Neural cell (in vitro differentiated cells): ENCODE results near the gene CEP295NL. TPM values are rescaled to one million over a fixed set of nuclear protein-coding genes. Genes with fewer than 3 reads are reported as not detected.

Experiments used
- H2AFZ ChIP-seq: fragments of 200-600, 300-800 bp; sonication (generic), shearing (Covaris generic); 2 replicates; pipeline ENCODE4 v1.6.0; 2014; ENCODE audit warnings: low read depth, mild to moderate bottlenecking, antibody characterized with exemption, low read length, moderate library complexity
- H3F3A ChIP-seq: fragments of 200-600 bp; shearing (Covaris generic); 2 replicates; pipeline ENCODE4 v1.6.1; 2016; ENCODE audit warnings: mild to moderate bottlenecking, moderate library complexity, mixed read lengths, antibody characterized with exemption, low read length; ENCODE audit not compliant: insufficient read depth, poor library complexity, severe bottlenecking
- H3K27ac ChIP-seq: fragments of 200-600, 300-800 bp; sonication (generic), shearing (Covaris generic); 2 replicates; pipeline ENCODE4 v1.5.1; 2014; ENCODE audit warnings: mild to moderate bottlenecking, low read length, moderate library complexity
- H3K27me3 ChIP-seq: fragments of 300-800, 200-600 bp; sonication (generic), shearing (Covaris generic); 2 replicates; pipeline ENCODE4 v1.6.0; 2014; ENCODE audit warnings: mild to moderate bottlenecking, low read depth, low read length, moderate library complexity; ENCODE audit not compliant: insufficient read depth
- H3K36me3 ChIP-seq: fragments of 300-800, 200-600 bp; sonication (generic), shearing (Covaris generic); 2 replicates; pipeline ENCODE4 v1.5.1; 2014; ENCODE audit warnings: mild to moderate bottlenecking, antibody characterized with exemption, low read length, moderate library complexity; ENCODE audit not compliant: insufficient read depth
- H3K4me2 ChIP-seq: fragments of 300-800, 200-600 bp; sonication (generic), shearing (Covaris generic); 2 replicates; pipeline ENCODE4 v1.6.0; 2014; ENCODE audit warnings: mild to moderate bottlenecking, low read length
- H3K4me3 ChIP-seq: fragments of 300-800, 200-600 bp; sonication (generic), shearing (Covaris generic); 2 replicates; pipeline ENCODE4 v1.5.1; 2014; ENCODE audit warnings: mild to moderate bottlenecking, low read length, moderate library complexity
- H3K79me2 ChIP-seq: fragments of 200-600 bp; shearing (Covaris generic); replicated peaks from 2 replicates; pipeline ENCODE4 v1.6.0; 2014; ENCODE audit warnings: mild to moderate bottlenecking, low read length, moderate library complexity; ENCODE audit not compliant: insufficient read depth
- H3K9ac ChIP-seq: fragments of 300-800, 200-600 bp; sonication (generic), shearing (Covaris generic); 2 replicates; pipeline ENCODE4 v1.6.1; 2016; ENCODE audit warnings: mild to moderate bottlenecking, low read length, mixed read lengths
- H3K9me2 ChIP-seq: fragments of 200-600 bp; shearing (Covaris generic); 2 replicates; pipeline ENCODE4 v1.6.1; 2016; ENCODE audit warnings: mild to moderate bottlenecking, low read length, mixed read lengths; ENCODE audit not compliant: insufficient read depth
- H3K9me3 ChIP-seq: fragments of 200-600, 300-800 bp; sonication (generic), shearing (Covaris generic); 2 replicates; pipeline ENCODE4 v1.6.1; 2016; ENCODE audit warnings: mild to moderate bottlenecking, mixed run types, low read length, moderate library complexity, mixed read lengths
- H4K20me1 ChIP-seq: fragments of 200-600 bp; shearing (Covaris generic); 2 replicates; pipeline ENCODE4 v1.6.1; 2016; ENCODE audit warnings: mild to moderate bottlenecking, mixed run types; ENCODE audit not compliant: insufficient read depth
- EP300 ChIP-seq: fragments of 450-650 bp; conservative IDR thresholded peaks from 2 replicates; pipeline ENCODE4 v1.6.1; 2014; ENCODE audit warnings: antibody characterized with exemption, mild to moderate bottlenecking, moderate library complexity; ENCODE audit not compliant: poor library complexity, severe bottlenecking
- EZH2 ChIP-seq: fragments of 200-600, 300-800 bp; shearing (Covaris generic), sonication (generic); IDR thresholded peaks from 2 replicates; pipeline ENCODE4 v1.6.1; 2014; ENCODE audit warnings: antibody characterized with exemption, low read length, borderline replicate concordance, mild to moderate bottlenecking; ENCODE audit not compliant: insufficient read depth, poor library complexity, severe bottlenecking
- MXI1 ChIP-seq: fragments of 450-650 bp; conservative IDR thresholded peaks from 2 replicates; pipeline ENCODE4 v1.6.1; 2014; ENCODE audit warnings: antibody characterized with exemption, mild to moderate bottlenecking; ENCODE audit not compliant: poor library complexity, severe bottlenecking
- POLR2AphosphoS5 ChIP-seq: IDR thresholded peaks from 2 replicates; pipeline ENCODE4 v1.6.1; 2012
- RAD21 ChIP-seq: fragments of 450-650 bp; conservative IDR thresholded peaks from 2 replicates; pipeline ENCODE4 v1.6.1; 2014; ENCODE audit warnings: antibody characterized with exemption, mild to moderate bottlenecking, moderate library complexity
- SMC3 ChIP-seq: fragments of 450-650 bp; conservative IDR thresholded peaks from 2 replicates; pipeline ENCODE4 v1.6.1; 2014; ENCODE audit warnings: antibody characterized with exemption, mild to moderate bottlenecking, moderate library complexity; ENCODE audit not compliant: poor library complexity
- TAF1 ChIP-seq: IDR thresholded peaks from 2 replicates; pipeline ENCODE4 v1.6.1; 2012; ENCODE audit warnings: low read depth
- polyA plus RNA-seq: library from polyadenylated mRNA; depleted of rRNA; stranded (reverse); fragments of >200 nt; gene quantifications from 2 replicates; pipeline ENCODE4 v1.2.3, GENCODE V29; 2014
- TF ChIP-seq, protein P1 (sequence below): IDR thresholded peaks from 2 replicates; pipeline ENCODE4 v1.6.1; 2012; ENCODE audit warnings: borderline replicate concordance
- TF ChIP-seq, protein P2 (sequence below): fragments of 450-650 bp; IDR thresholded peaks from 2 replicates; pipeline ENCODE4 v1.5.1; 2014; ENCODE audit warnings: antibody characterized with exemption, mild to moderate bottlenecking, moderate library complexity; ENCODE audit not compliant: poor library complexity, severe bottlenecking

The CEP295NL gene
- polyA plus RNA-seq, 1 donor from 2014 or later: not detected

DNA sequence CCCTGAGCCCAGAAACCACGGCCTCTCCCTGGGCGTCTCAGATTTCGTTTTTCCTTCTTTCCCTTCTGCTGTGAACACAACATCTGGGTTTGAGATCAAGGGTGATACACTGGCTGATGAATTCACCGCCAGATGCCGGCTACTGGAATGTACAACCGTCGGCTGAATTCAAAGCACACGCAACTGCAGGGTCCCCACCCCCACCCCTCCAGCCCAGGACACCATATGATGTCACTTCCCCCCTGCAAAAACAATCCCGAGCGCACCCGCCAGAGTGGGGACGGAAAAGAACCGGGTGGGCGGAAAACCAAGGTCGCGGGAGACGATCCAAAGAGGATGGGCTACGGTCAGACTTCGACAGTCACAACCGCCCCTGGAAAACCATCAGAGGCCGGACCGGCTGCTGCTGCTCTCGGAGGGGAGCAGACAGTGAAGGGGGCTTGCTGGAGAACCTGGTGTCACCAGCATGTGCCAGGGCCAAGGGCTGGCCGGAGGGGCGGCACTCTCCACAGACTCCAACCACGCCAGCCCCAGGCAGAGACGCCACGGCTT lies 23.3 kb downstream of the CEP295NL start:
- H3K4me3 ChIP-seq: no peak overlapping the region
- peaks cover 29% of the 10 kb centered on the region for H3K79me2 ChIP-seq
- no peak overlapping the region for H3K27ac ChIP-seq
- no peaks in the 10 kb centered on the region for H3K36me3 ChIP-seq
- H4K20me1 ChIP-seq: no peaks in the 10 kb centered on the region
- H3F3A ChIP-seq: peaks cover 9% of the 10 kb centered on the region
- TF ChIP-seq MXI1: no peak
- no peak for TF ChIP-seq EP300
- TF ChIP-seq RAD21: no peak
- no peak for TF ChIP-seq TAF1
- TF ChIP-seq, protein P1, sequence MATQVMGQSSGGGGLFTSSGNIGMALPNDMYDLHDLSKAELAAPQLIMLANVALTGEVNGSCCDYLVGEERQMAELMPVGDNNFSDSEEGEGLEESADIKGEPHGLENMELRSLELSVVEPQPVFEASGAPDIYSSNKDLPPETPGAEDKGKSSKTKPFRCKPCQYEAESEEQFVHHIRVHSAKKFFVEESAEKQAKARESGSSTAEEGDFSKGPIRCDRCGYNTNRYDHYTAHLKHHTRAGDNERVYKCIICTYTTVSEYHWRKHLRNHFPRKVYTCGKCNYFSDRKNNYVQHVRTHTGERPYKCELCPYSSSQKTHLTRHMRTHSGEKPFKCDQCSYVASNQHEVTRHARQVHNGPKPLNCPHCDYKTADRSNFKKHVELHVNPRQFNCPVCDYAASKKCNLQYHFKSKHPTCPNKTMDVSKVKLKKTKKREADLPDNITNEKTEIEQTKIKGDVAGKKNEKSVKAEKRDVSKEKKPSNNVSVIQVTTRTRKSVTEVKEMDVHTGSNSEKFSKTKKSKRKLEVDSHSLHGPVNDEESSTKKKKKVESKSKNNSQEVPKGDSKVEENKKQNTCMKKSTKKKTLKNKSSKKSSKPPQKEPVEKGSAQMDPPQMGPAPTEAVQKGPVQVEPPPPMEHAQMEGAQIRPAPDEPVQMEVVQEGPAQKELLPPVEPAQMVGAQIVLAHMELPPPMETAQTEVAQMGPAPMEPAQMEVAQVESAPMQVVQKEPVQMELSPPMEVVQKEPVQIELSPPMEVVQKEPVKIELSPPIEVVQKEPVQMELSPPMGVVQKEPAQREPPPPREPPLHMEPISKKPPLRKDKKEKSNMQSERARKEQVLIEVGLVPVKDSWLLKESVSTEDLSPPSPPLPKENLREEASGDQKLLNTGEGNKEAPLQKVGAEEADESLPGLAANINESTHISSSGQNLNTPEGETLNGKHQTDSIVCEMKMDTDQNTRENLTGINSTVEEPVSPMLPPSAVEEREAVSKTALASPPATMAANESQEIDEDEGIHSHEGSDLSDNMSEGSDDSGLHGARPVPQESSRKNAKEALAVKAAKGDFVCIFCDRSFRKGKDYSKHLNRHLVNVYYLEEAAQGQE: no peak
- no peak for TF ChIP-seq SMC3
- TF ChIP-seq, protein P2, sequence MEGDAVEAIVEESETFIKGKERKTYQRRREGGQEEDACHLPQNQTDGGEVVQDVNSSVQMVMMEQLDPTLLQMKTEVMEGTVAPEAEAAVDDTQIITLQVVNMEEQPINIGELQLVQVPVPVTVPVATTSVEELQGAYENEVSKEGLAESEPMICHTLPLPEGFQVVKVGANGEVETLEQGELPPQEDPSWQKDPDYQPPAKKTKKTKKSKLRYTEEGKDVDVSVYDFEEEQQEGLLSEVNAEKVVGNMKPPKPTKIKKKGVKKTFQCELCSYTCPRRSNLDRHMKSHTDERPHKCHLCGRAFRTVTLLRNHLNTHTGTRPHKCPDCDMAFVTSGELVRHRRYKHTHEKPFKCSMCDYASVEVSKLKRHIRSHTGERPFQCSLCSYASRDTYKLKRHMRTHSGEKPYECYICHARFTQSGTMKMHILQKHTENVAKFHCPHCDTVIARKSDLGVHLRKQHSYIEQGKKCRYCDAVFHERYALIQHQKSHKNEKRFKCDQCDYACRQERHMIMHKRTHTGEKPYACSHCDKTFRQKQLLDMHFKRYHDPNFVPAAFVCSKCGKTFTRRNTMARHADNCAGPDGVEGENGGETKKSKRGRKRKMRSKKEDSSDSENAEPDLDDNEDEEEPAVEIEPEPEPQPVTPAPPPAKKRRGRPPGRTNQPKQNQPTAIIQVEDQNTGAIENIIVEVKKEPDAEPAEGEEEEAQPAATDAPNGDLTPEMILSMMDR: no peak
- no peak for TF ChIP-seq POLR2AphosphoS5
- no peak for TF ChIP-seq EZH2
- no peaks in the 10 kb centered on the region for H3K27me3 ChIP-seq
- H3K4me2 ChIP-seq: no peak overlapping the region
- H2AFZ ChIP-seq: no peak overlapping the region
- H3K9ac ChIP-seq: no peak overlapping the region
- no peaks in the 10 kb centered on the region for H3K9me3 ChIP-seq
- no peaks in the 10 kb centered on the region for H3K9me2 ChIP-seq

DNA sequence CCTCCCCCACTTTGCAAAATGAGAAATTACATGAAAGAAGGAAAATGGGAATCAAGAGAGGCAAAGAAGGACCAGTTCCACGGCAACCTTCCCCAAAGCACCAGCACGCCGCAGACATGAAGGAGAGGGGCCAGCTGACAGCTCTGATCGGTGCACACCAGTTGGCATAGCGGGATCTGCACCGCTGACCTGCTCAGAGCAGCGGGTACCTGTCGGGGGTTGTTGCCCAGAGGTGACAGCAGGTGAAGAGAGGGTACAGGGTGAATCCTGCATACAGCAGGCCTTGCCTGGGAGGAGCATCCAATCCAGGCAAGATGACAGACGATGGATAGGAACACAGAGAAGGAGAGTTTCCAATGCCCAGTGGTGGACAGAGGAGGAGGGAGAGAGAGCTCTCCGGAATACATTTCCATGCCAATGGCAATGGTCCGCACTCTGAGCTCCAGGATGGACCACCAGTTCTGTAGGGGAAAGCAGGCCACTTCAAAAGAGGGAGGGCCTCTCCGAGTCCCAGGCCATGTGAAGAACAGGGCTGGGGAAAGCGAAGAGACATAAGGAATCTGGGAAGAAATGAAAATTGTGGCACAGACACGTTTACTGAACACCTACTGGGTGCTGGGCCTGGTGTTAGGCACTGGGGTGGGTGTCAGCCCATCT lies 24.0 kb downstream of the CEP295NL start:
- Histone ChIP-seq H3K9me2 (no peaks in the 10 kb centered on the region), H3K4me3 (no peak overlapping the region)

More for the DNA sequence above, 24.0 kb downstream of the CEP295NL start:
- Histone ChIP-seq H3K9me3 (no peaks in the 10 kb centered on the region), H3K36me3 (no peaks in the 10 kb centered on the region), H3K27me3 (no peaks in the 10 kb centered on the region), H4K20me1 (no peaks in the 10 kb centered on the region), H3K9ac (no peak overlapping the region), H3K27ac (no peak overlapping the region), H2AFZ (no peak overlapping the region), H3K4me2 (no peak overlapping the region), H3F3A (peaks cover 2% of the 10 kb centered on the region), H3K79me2 (peaks cover 26% of the 10 kb centered on the region)
- no peak for TF ChIP-seq SMC3
- TF ChIP-seq, protein P2: no peak
- TF ChIP-seq EZH2: no peak
- TF ChIP-seq, protein P1: no peak
- no peak for TF ChIP-seq TAF1
- no peak for TF ChIP-seq MXI1
- no peak for TF ChIP-seq RAD21
- no peak for TF ChIP-seq EP300
